GM12878 (cell line): ENCODE measurements around the gene TMEM59. TPM values are rescaled to one million over a fixed set of nuclear protein-coding genes. Genes with fewer than 3 reads are reported as not detected.

ENCODE experiments used
- ATAC-seq: fragments of 200-7000 bp; cut with Tn5 transposase; 3 replicates; pipeline ENCODE4 v1.9.1; 2020; ENCODE audit warnings: mild to moderate bottlenecking, moderate library complexity
- BruUV-seq: library from RNA; stranded (reverse); fragments of 400-500 nt; replicated peaks from 2 replicates; lab custom pipeline; 2021; lab: Mats Ljungman, UMichigan
- CTCF ChIA-PET: fragments of 300-600 bp; sonication (Branson Sonifier 250); formaldehyde crosslinking; extraction: SDS; loops from one replicate; lab custom pipeline; 2021; ENCODE audit warnings: inconsistent platforms; lab: Yijun Ruan, JAX
- POLR2A ChIA-PET: fragments of 350-600 bp; formaldehyde crosslinking; extraction: SDS; loops from one replicate; lab custom pipeline; 2021; ENCODE audit warnings: inconsistent platforms; lab: Charles Lee
- RAD21 ChIA-PET: fragments of 300-600 bp; sonication (Branson Sonifier 250); formaldehyde crosslinking; loops from one replicate; lab custom pipeline; 2023; ENCODE audit warnings: antibody characterized with exemption; ENCODE audit not compliant: unreplicated experiment; lab: Charles Lee
- SMC1A ChIA-PET: fragments of 300-600 bp; sonication (Branson Sonifier 250); formaldehyde crosslinking; loops from one replicate; lab custom pipeline; 2023; ENCODE audit not compliant: unreplicated experiment, uncharacterized antibody; lab: Charles Lee
- DNase-seq: peaks from one replicate; pipeline ENCODE4 v3.0.0-alpha.2; 2011; ENCODE audit warnings: low read depth, low spot score
- FAIRE-seq: peaks from 3 replicates; lab custom pipeline; 2011; peaks lifted over from hg19 to GRCh38; lab: Jason Lieb, UNC
- H2AFZ ChIP-seq: 2 replicates; pipeline ENCODE4 v1.6.0; 2011; ENCODE audit warnings: low read depth, low read length, control low read depth; ENCODE audit not compliant: control insufficient read depth
- H3K27ac ChIP-seq: 2 replicates; pipeline ENCODE4 v1.5.1; 2011; ENCODE audit warnings: control low read depth; ENCODE audit not compliant: control insufficient read depth, insufficient read depth
- H3K27me3 ChIP-seq, 2 experiments: replicated peaks in 1 of 2; 2 replicates each; pipeline versions ENCODE4 v1.6.0 to v1.6.1; 2011; ENCODE audit warnings: low read length in 1 of 2; ENCODE audit not compliant: control insufficient read depth in 2 of 2, insufficient read depth in 2 of 2
- H3K36me3 ChIP-seq, 2 experiments: 2 replicates each; pipeline ENCODE4 v1.5.1; 2011; ENCODE audit warnings: low read length in 1 of 2; ENCODE audit not compliant: control insufficient read depth in 2 of 2, insufficient read depth in 2 of 2
- H3K4me1 ChIP-seq: 2 replicates; pipeline ENCODE4 v1.6.1; 2011; ENCODE audit warnings: mild to moderate bottlenecking, low read length, moderate library complexity, mixed read lengths; ENCODE audit not compliant: control insufficient read depth, insufficient read depth
- H3K4me2 ChIP-seq: 2 replicates; pipeline ENCODE4 v1.6.0; 2011; ENCODE audit warnings: control low read depth; ENCODE audit not compliant: control insufficient read depth, insufficient read depth
- H3K4me3 ChIP-seq: fragments of 200-600 bp; sonication (generic); 2 replicates; pipeline ENCODE4 v1.5.1; 2016
- H3K79me2 ChIP-seq: 2 replicates; pipeline ENCODE4 v1.6.0; 2011; ENCODE audit warnings: low read length; ENCODE audit not compliant: control insufficient read depth, insufficient read depth
- H3K9ac ChIP-seq: 2 replicates; pipeline ENCODE4 v1.8.0; 2011; ENCODE audit warnings: low read length, control low read depth, mixed read lengths; ENCODE audit not compliant: control insufficient read depth, insufficient read depth
- H3K9me3 ChIP-seq: replicated peaks from 3 replicates; pipeline ENCODE4 v1.5.1; 2011; ENCODE audit warnings: mild to moderate bottlenecking, low read length; ENCODE audit not compliant: control insufficient read depth, insufficient read depth
- H4K20me1 ChIP-seq: 2 replicates; pipeline ENCODE4 v1.6.0; 2011; ENCODE audit not compliant: control insufficient read depth, insufficient read depth
- ATF3 ChIP-seq: IDR thresholded peaks from 2 replicates; pipeline ENCODE4 v1.6.1; 2011; ENCODE audit warnings: low read depth, mild to moderate bottlenecking, low read length, moderate library complexity, borderline replicate concordance; ENCODE audit errors: extremely low read depth
- BCL11A ChIP-seq: IDR thresholded peaks from 2 replicates; pipeline ENCODE4 v1.6.1; 2011; ENCODE audit warnings: low read depth, low read length
- CBFB ChIP-seq: IDR thresholded peaks from 2 replicates; pipeline ENCODE4 v1.6.1; 2016; ENCODE audit warnings: antibody characterized with exemption, low read depth
- CREM ChIP-seq: IDR thresholded peaks from 2 replicates; pipeline ENCODE4 v1.6.1; 2014; ENCODE audit warnings: antibody characterized with exemption, low read depth
- HCFC1 ChIP-seq: fragments of 150-350 bp; IDR thresholded peaks from 2 replicates; pipeline ENCODE4 v1.6.1; 2014; ENCODE audit warnings: low read length
- IRF3 ChIP-seq: fragments of 450-650 bp; IDR thresholded peaks from 2 replicates; pipeline ENCODE4 v1.6.1; 2014; ENCODE audit warnings: mild to moderate bottlenecking
- JUNB ChIP-seq: IDR thresholded peaks from 2 replicates; pipeline ENCODE4 v1.6.1; 2016; ENCODE audit warnings: antibody characterized with exemption, mild to moderate bottlenecking
- MTA2 ChIP-seq: fragments of 450-650 bp; IDR thresholded peaks from 2 replicates; pipeline ENCODE4 v1.6.1; 2016; ENCODE audit warnings: low read depth, mild to moderate bottlenecking, moderate library complexity
- PML ChIP-seq: IDR thresholded peaks from 2 replicates; pipeline ENCODE4 v1.6.1; 2012; ENCODE audit warnings: low read length, inconsistent platforms
- RUNX3 ChIP-seq: IDR thresholded peaks from 2 replicates; pipeline ENCODE4 v1.6.1; 2012; ENCODE audit warnings: low read length, inconsistent platforms
- SPI1 ChIP-seq: IDR thresholded peaks from 2 replicates; pipeline ENCODE4 v1.6.1; 2011; ENCODE audit warnings: low read depth, mild to moderate bottlenecking, low read length, moderate library complexity, borderline replicate concordance; ENCODE audit not compliant: insufficient read depth
- STAT1 ChIP-seq: fragments of 450-650 bp; conservative IDR thresholded peaks from 2 replicates; pipeline ENCODE4 v1.6.1; 2014; ENCODE audit warnings: antibody characterized with exemption, mild to moderate bottlenecking
- SUZ12 ChIP-seq: fragments of 200-600 bp; sonication (generic); IDR thresholded peaks from one replicate; pipeline ENCODE4 v1.6.1; 2018; ENCODE audit warnings: antibody characterized with exemption, mild to moderate bottlenecking; ENCODE audit not compliant: unreplicated experiment
- TCF3 ChIP-seq: IDR thresholded peaks from 2 replicates; pipeline ENCODE4 v1.6.1; 2012; ENCODE audit warnings: low read depth, mild to moderate bottlenecking, low read length, borderline replicate concordance; ENCODE audit not compliant: insufficient read depth
- USF2 ChIP-seq: IDR thresholded peaks from 2 replicates; pipeline ENCODE4 v1.6.1; 2011; ENCODE audit warnings: low read depth, low read length, improper control_type of control experiment, borderline replicate concordance
- ZNF274 ChIP-seq: IDR thresholded peaks from one replicate; pipeline ENCODE4 v1.8.0; 2011; ENCODE audit not compliant: insufficient read length, insufficient read depth
- WGBS: methylation state at CpG from one replicate; pipeline ENCODE4 v1.1.6; 2016; ENCODE audit warnings: low lambda C conversion rate; ENCODE audit not compliant: insufficient replicate concordance, insufficient coverage; ENCODE audit errors: missing lambda C conversion rate; 5-methylcytosine and 5-hydroxymethylcytosine counted together
- in situ Hi-C: fragments of 300-500 bp; cut with MboI; formaldehyde crosslinking; loops from 9 replicates; pipeline ENCODE4 v1.14.3; 2018; ENCODE audit warnings: mixed read lengths
- intact Hi-C: fragments of 100-400 bp; cut with micrococcal nuclease; formaldehyde crosslinking; loops from one replicate; pipeline ENCODE4 v1.14.2; 2022; ENCODE audit not compliant: unreplicated experiment
- polyA plus RNA-seq, 11 experiments: library from polyadenylated mRNA; depleted of rRNA in 4 of 11; unstranded in 6 of 11; stranded (reverse) in 5 of 11; fragments of >200 nt; fragmentation: Nextera tagmentation in 4 of 11; fragmentation: Illumina TruSeq in 1 of 11; extraction: Ambion mirVana in 4 of 11; extraction: Trizol in 1 of 11; gene quantifications; 1 replicate in 1 of 11; 2 replicates in 10 of 11; pipeline versions ENCODE4 v1.2.1 to v1.2.3, GENCODE V29; 2011 to 2016; ENCODE audit warnings: inconsistent platforms in 2 of 11, missing spikeins in 2 of 11, low read depth in 1 of 11
- total RNA-seq, 4 experiments: library from RNA; depleted of rRNA in 3 of 4; stranded (reverse); fragments of >200 nt in 3 of 4; fragmentation: Illumina TruSeq in 1 of 4; extraction: Trizol in 1 of 4; gene quantifications; 2 replicates each; pipeline versions ENCODE4 v1.2.1 to v1.2.3, GENCODE V29; 2013 to 2021

Gene TMEM59
- total and polyA plus RNA-seq, 10 of the 15 experiments (the other 5 are each of a cell fraction or from before 2014, with no cell fraction given), result 69.9 to 273 (median 111) TPM

GRCh38 chr1:53987880-53988279 is 65.1 kb downstream of the TMEM59 start:
- peak; percentile 47 for TF ChIP-seq JUNB
- no peak for TF ChIP-seq SUZ12
- peak; percentile 45; the same call in 1 of the 2 replicates for TF ChIP-seq RUNX3
- Histone ChIP-seq H3K4me1 (no peaks in the 10 kb centered on the region), H3K79me2 (no peaks in the 10 kb centered on the region), H3K4me2 (no peak overlapping the region), H3K4me3 (no peak overlapping the region), H4K20me1 (no peaks in the 10 kb centered on the region), H3K27me3 (no peaks in the 10 kb centered on the region), H3K9ac (no peak overlapping the region), H2AFZ (no peak overlapping the region), H3K9me3 (peaks cover 2% of the 10 kb centered on the region; the same call in 1 of the 3 replicates), H3K27ac (no peak overlapping the region), H3K36me3 (no peaks in the 10 kb centered on the region)
- POLR2A ChIA-PET, result no interaction called here
- RAD21 ChIA-PET, result no interaction called here
- in situ Hi-C loops (no loop called here), intact Hi-C loops (no loop called here)
- WGBS, result 0% methylated on average over 2 of the region's 2 CpGs
- CTCF ChIA-PET, result no interaction called here
- no TSS peak for BruUV-seq
- no peak for FAIRE-seq
- DNase-seq, result no peak
- ATAC-seq, result peak; percentile 54
- SMC1A ChIA-PET, result no interaction called here

- ChIA-PET CTCF (no interaction called here), SMC1A (no interaction called here), RAD21 (no interaction called here), POLR2A (no interaction called here)
- no peak for DNase-seq
- Histone ChIP-seq H3K9me3 (no peaks in the 10 kb centered on the region; the same call in 2 of the 3 replicates), H3K27me3 (no peaks in the 10 kb centered on the region), H3K36me3 (no peaks in the 10 kb centered on the region), H3K9ac (no peak overlapping the region), H2AFZ (no peak overlapping the region), H4K20me1 (no peaks in the 10 kb centered on the region), H3K4me2 (no peak overlapping the region), H3K4me1 (no peaks in the 10 kb centered on the region), H3K4me3 (no peak overlapping the region), H3K27ac (no peak overlapping the region), H3K79me2 (no peaks in the 10 kb centered on the region)
- no peak for ATAC-seq
- intact Hi-C loops (no loop called here), in situ Hi-C loops (no loop called here)
- TF ChIP-seq ZNF274 (no peak), MTA2 (no peak), ATF3 (no peak), STAT1 (no peak), BCL11A (no peak), CBFB (no peak), TCF3 (no peak), IRF3 (no peak), HCFC1 (no peak), USF2 (no peak), CREM (no peak), SPI1 (no peak), PML (no peak)
- no peak for FAIRE-seq
- BruUV-seq, result no TSS peak
- 89% methylated on average over 3 of the region's 3 CpGs for WGBS
Observed at GRCh38 chr1:53986458-53986857, 66.5 kb downstream of the TMEM59 start.
